Lung (tissue), 12 donors: ENCODE results near the gene ARFIP1. TPM values are rescaled to one million over a fixed set of nuclear protein-coding genes. Genes with fewer than 3 reads are reported as not detected.
"Not testable (repeated sequence)": the region's sequence is repeated elsewhere in the genome, so short reads cannot be mapped to it uniquely, and the experiment has no call there.

Experiments used
- ATAC-seq: fragments of 200-7000 bp; cut with Tn5 transposase; one replicate; pipeline ENCODE4 v1.9.1; 2020; ENCODE audit warnings: moderate number of reproducible peaks; ENCODE audit not compliant: insufficient read depth, low FRiP score
- DNase-seq, 3 donors: peaks; one replicate each; pipeline ENCODE4 v3.0.0-alpha.2; 2013 to 2017
- H3K27ac ChIP-seq, 2 donors: one replicate each; pipeline ENCODE4 v1.5.1; 2013; ENCODE audit warnings: mild to moderate bottlenecking in 2 of 2, moderate library complexity in 2 of 2, control low read depth in 1 of 2, inconsistent platforms in 1 of 2, low read depth in 1 of 2, low read length in 1 of 2
- H3K27me3 ChIP-seq, 3 donors: one replicate each; pipeline ENCODE4 v1.5.1; 2013; ENCODE audit warnings: low read length in 2 of 3; ENCODE audit not compliant: control insufficient read depth in 3 of 3, insufficient read depth in 3 of 3
- H3K36me3 ChIP-seq, 4 donors: one replicate each; pipeline ENCODE4 v1.5.1; 2013; ENCODE audit warnings: low read length in 4 of 4, mild to moderate bottlenecking in 1 of 4, moderate library complexity in 1 of 4; ENCODE audit not compliant: control insufficient read depth in 4 of 4, insufficient read depth in 4 of 4
- H3K4me1 ChIP-seq, 5 donors: one replicate each; pipeline ENCODE4 v1.5.1; 2013; ENCODE audit warnings: low read length in 5 of 5, mild to moderate bottlenecking in 2 of 5, moderate library complexity in 1 of 5; ENCODE audit not compliant: control insufficient read depth in 5 of 5, insufficient read depth in 5 of 5
- H3K4me3 ChIP-seq: one replicate; pipeline ENCODE4 v1.5.1; 2013; ENCODE audit warnings: mild to moderate bottlenecking, control low read depth, moderate library complexity
- H3K9ac ChIP-seq, 2 donors: one replicate each; pipeline ENCODE4 v1.5.1; 2013; ENCODE audit warnings: low read length in 2 of 2, control low read depth in 1 of 2; ENCODE audit not compliant: insufficient read depth in 1 of 2
- H3K9me3 ChIP-seq, 4 donors: one replicate each; pipeline ENCODE4 v1.5.1; 2013; ENCODE audit warnings: low read length in 3 of 4, mild to moderate bottlenecking in 1 of 4, moderate library complexity in 1 of 4; ENCODE audit not compliant: control insufficient read depth in 4 of 4, insufficient read depth in 3 of 4
- CTCF ChIP-seq: IDR thresholded peaks from 2 replicates; pipeline ENCODE4 v1.5.1; 2012; ENCODE audit warnings: mild to moderate bottlenecking; ENCODE audit errors: control extremely low read depth, extremely low read depth
- WGBS, 2 donors: extraction: QIAGEN DNeasy Blood & Tissue Kit; methylation state at CpG; one replicate each; pipeline ENCODE4 v1.1.7; 2013; 5-methylcytosine and 5-hydroxymethylcytosine counted together
- polyA plus RNA-seq, 2 donors: library from polyadenylated mRNA; stranded (reverse); fragments of 200-250 nt; gene quantifications; one replicate each; pipeline ENCODE4 v1.2.1, GENCODE V29; 2013
- total RNA-seq, 2 donors: library from RNA; depleted of rRNA in 1 of 2; stranded (reverse); fragments of >200 nt in 1 of 2; gene quantifications; one replicate each; pipeline ENCODE4 v1.2.1, GENCODE V29; 2014 to 2021
- donor health status: control.
- donor health status: control.
- donor health status: Bipolar disorder and iron deficiency.
- donor health status: healthy.
- donor health status: DM: yes; HTN: yes; CAD: no.

The ARFIP1 gene
- total and polyA plus RNA-seq, 4 donors: 20.9 to 65.8 (median 25.1) TPM

GRCh38 chr4:152825336-152825735 is 45.6 kb downstream of the ARFIP1 start:
- H3K9ac ChIP-seq: no peak overlapping the region
- H3K4me1 ChIP-seq: no peaks in the 10 kb centered on the region
- no peak overlapping the region for H3K27ac ChIP-seq
- ATAC-seq: no peak
- H3K27me3 ChIP-seq: no peaks in the 10 kb centered on the region
- H3K36me3 ChIP-seq: peaks cover 0 to 2% (median under 1%) of the 10 kb centered on the region in 4 donors
- DNase-seq: no peak
- no peak overlapping the region for H3K4me3 ChIP-seq
- peaks cover 0 to 12% (median 1%) of the 10 kb centered on the region in 4 donors for H3K9me3 ChIP-seq
- no peak for TF ChIP-seq CTCF

- ATAC-seq (no peak), DNase-seq (no peak)
- Histone ChIP-seq H3K9me3 (peaks cover 0 to 8% (median 1%) of the 10 kb centered on the region in 4 donors), H3K36me3 (peaks cover 0 to 14% (median 3%) of the 10 kb centered on the region in 4 donors), H3K4me3 (no peak overlapping the region), H3K27me3 (no peaks in the 10 kb centered on the region), H3K9ac (no peak overlapping the region), H3K27ac (no peak overlapping the region), H3K4me1 (no peaks in the 10 kb centered on the region)
- WGBS, 2 donors: 97 to 100% methylated on average over 1 of the region's 1 CpG
- no peak for TF ChIP-seq CTCF
Observed at GRCh38 chr4:152828122-152828521, 48.4 kb downstream of the ARFIP1 start.

- DNase-seq (no peak), ATAC-seq (no peak)
- H3K36me3 ChIP-seq: peaks cover 2 to 44% (median 10%) of the 10 kb centered on the region in 4 donors
- 96 to 98% methylated on average over 2 of the region's 2 CpGs for WGBS, 2 donors
- no peaks in the 10 kb centered on the region for H3K4me1 ChIP-seq
- no peak overlapping the region for H3K4me3 ChIP-seq
- no peak for TF ChIP-seq CTCF
- no peaks in the 10 kb centered on the region for H3K27me3 ChIP-seq
- no peak overlapping the region for H3K27ac ChIP-seq
- H3K9ac ChIP-seq: no peak overlapping the region
- peaks cover 0 to 7% (median 3%) of the 10 kb centered on the region in 4 donors for H3K9me3 ChIP-seq
Observed at GRCh38 chr4:152831416-152831815, 51.7 kb downstream of the ARFIP1 start.

GRCh38 chr4:152836936-152837335 is 57.2 kb downstream of the ARFIP1 start:
- WGBS, 2 donors: 93 to 95% methylated on average over 3 of the region's 3 CpGs
- Histone ChIP-seq H3K27me3 (no peaks in the 10 kb centered on the region), H3K9ac (no peak overlapping the region), H3K27ac (no peak overlapping the region), H3K36me3 (peaks cover 0 to 41% (median 9%) of the 10 kb centered on the region in 4 donors), H3K4me3 (no peak overlapping the region), H3K9me3 (peaks cover 0 to 5% (median 3%) of the 10 kb centered on the region in 4 donors), H3K4me1 (no peaks in the 10 kb centered on the region)
- TF ChIP-seq CTCF: no peak
- DNase-seq (no peak), ATAC-seq (no peak)

GRCh38 chr4:152839729-152840128 is 60.0 kb downstream of the ARFIP1 start:
- not testable (repeated sequence) for H3K9ac ChIP-seq, DNase-seq, H3K9me3 ChIP-seq, H3K4me1 ChIP-seq, H3K27ac ChIP-seq, H3K4me3 ChIP-seq, ATAC-seq, H3K27me3 ChIP-seq
- WGBS, 2 donors: 84 to 91% methylated on average over 1 of the region's 1 CpG
- peaks cover 0 to 22% (median 6%) of the 10 kb centered on the region in 4 donors for H3K36me3 ChIP-seq
